HG02840 (cell line): Measurements from ENCODE around the gene OR11L1.

Source experiments
- ATAC-seq: cut with Tn5 transposase; IDR thresholded peaks from one replicate; pipeline ENCODE4 v1.9.1; 2021; ENCODE audit warnings: mild to moderate bottlenecking, moderate library complexity, moderate number of reproducible peaks; ENCODE audit not compliant: unreplicated experiment, low FRiP score

Gene OR11L1, protein sequence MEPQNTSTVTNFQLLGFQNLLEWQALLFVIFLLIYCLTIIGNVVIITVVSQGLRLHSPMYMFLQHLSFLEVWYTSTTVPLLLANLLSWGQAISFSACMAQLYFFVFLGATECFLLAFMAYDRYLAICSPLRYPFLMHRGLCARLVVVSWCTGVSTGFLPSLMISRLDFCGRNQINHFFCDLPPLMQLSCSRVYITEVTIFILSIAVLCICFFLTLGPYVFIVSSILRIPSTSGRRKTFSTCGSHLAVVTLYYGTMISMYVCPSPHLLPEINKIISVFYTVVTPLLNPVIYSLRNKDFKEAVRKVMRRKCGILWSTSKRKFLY

DNA sequence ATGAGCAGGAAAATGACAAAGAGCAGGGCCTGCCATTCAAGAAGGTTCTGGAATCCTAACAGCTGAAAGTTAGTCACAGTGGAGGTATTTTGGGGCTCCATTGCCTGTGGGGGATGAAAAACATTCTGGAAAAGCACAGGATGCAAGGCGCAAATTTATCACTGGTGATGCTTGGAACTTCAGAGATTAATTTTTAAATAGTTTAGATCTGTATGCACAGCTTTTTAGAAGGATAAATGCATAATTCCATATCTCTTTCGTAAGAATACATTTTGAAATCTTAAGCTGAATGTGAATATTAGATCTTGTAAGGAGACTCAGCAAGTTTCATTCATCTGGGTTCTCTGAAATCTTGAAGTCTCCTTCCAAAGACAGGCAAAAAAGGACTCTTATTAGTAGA lies at the start of gene OR11L1:
Gene OR11L1, minus strand, starts transcription at position 101 of the 400 bp plus-strand sequence. Its CDS starts 0 bp downstream, at position 101.
- no peak for ATAC-seq

DNA sequence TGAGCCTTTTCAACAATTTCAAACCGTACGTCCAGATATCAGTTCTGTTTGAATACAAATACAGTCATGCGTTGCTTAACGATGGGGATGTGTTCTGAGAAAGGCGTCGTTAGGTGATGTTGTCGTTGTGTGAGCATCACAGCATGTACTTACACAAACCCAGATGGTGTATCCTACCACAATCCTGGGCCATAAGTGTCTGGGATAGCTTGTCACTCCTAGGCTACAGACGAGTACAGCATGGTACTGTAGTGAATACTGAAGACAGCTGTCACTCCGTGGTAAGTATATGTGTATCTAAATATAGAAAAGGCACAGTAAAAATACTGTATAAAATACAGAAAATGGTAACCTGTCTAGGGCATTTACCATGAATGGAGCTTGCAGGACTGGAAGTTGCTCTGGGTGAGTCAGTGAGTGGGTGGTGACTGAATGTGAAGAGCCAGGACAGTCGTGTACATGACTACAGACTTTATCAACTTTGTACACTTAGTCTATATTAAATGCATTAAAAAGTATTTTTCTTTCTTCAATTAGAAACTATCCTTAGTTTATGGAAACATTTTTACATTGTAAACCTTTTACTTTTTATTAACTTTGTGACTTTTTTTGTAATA lies 43.2 kb upstream of the OR11L1 start:
- ATAC-seq, result no peak

DNA sequence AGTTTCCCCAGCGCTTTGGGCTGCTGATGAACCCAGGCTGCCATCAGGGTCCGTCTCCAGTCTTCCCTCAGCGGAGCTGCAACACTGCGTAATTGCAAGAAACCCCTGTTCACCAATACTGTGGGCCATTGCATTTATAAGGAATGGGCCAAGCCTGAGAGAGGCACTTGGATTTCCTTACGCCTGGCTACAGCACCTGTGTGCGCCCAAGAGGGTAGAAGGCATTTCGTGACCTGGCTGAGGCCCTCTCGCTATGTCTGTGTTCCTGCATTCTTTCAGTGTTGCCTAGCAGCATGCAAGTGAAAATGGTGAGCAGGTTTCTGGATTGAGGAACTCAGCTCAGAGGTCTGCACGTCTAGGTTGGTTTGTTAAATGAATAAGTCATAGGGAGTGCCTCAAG lies 41.6 kb upstream of the OR11L1 start:
- ATAC-seq, result no peak

DNA sequence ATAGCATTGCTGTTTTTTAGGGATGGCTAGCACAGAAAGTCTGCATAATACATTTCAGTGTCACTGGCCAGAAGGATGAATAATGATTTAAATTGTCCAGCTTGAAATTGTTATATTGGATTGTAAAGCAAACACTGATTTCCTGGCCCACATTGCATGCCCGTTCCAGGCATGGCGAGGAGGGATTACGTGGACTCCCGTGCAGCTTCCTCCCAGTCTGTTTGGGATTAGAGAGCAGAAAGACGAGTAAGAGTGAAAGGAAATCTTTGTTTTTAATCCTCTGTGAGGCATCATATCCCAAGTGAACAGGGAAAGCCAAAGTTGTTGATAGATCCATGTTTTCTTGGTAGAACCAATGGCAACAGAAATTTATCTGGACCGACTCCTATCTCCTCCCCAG lies 23.7 kb upstream of the OR11L1 start:
- ATAC-seq, result no peak

DNA sequence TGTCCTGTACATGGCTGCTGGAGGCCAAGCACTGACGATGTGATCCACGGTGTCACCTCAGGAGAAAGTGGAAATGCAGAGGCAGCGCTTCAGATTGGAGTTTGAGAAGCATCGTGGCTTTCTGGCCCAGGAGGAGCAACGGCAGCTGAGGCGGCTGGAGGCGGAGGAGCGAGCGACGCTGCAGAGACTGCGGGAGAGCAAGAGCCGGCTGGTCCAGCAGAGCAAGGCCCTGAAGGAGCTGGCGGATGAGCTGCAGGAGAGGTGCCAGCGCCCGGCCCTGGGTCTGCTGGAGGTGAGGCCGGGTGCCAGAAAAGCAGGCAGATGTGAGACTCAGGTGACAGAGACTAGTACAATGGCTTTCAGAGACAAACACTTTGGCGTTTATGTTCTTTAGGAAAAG lies 22.9 kb upstream of the OR11L1 start:
- no peak for ATAC-seq

DNA sequence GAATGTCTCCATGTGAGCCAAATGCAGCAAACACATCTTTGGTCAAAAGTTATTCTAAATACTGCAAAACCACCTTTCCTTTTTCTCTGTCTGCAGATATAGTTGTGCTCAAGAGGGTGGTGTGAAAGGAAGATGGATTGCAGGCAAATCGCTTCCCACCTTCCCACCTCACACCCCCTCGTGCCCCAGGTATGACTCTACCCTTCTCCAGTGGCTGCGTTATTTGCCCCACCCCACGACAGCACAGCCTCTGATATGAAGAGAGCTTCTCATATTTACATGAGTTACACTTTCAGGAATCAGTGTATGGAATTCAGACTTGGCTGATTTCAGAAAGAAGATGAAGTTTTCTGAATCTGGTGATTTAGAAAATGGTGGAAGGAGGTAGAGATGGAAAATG lies 21.1 kb upstream of the OR11L1 start:
- no peak for ATAC-seq

DNA sequence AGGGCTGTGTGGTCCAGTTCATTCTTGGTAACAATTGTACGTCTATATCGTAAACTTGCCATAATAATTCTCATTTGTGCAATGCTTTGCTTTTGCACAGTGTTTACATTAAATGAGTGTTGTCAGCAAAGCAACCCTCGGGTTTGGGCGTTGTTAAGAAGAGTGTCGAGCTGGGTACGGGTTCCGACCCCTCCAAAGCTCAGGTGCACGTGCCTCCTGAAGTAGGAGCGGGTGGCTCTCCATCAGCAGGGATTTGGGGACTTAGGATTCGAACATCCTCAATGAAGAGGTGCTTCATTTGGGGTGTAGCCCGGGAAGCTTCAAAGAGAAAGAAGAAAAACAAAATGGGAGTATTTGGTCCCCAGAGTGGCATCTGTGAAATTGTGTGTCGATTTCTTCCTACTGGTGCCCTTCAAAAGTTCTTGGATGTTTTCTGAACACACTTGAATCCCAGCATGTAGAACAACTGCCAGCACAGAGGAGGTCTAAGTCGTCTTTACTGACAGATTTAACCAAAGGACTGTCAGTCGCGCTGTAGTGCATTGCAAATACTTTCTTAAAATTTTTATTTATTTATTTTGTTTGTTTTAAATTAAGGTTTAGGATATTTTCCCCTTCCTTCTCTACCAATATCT lies 16.4 kb upstream of the OR11L1 start:
- ATAC-seq, result no peak

DNA sequence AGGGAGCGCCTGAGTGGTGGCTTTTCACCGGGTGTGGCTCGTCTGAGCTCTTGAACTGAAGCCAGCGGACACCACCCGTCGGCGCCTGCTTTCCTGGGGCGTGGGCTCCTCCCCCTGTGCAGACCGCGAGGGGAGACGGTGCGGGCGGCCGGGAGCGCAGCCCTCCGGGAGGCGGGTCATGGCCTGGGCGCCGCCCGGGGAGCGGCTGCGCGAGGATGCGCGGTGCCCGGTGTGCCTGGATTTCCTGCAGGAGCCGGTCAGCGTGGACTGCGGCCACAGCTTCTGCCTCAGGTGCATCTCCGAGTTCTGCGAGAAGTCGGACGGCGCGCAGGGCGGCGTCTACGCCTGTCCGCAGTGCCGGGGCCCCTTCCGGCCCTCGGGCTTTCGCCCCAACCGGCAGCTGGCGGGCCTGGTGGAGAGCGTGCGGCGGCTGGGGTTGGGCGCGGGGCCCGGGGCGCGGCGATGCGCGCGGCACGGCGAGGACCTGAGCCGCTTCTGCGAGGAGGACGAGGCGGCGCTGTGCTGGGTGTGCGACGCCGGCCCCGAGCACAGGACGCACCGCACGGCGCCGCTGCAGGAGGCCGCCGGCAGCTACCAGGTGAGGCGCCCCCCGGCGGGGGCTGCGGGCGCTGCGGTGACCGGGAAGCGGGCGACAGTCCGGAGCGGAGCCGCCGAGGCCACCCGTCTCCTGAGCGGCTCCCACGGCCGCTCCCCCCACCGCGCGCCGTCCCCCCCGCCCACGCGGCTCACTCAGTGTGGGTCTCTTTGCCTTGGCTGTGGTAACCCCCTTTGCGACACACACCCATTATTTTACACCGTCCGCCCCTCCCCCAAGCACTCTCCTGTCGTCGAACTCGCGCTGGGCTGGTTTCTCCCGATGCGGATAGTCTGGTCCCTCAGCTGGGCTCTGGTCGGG lies 15.6 kb upstream of the OR11L1 start, which contains the start of gene TRIM58:
Gene TRIM58, plus strand, starts transcription at position 119 of the 916 bp plus-strand sequence. Its CDS starts 60 bp downstream, at position 179.
- ATAC-seq, result no peak

DNA sequence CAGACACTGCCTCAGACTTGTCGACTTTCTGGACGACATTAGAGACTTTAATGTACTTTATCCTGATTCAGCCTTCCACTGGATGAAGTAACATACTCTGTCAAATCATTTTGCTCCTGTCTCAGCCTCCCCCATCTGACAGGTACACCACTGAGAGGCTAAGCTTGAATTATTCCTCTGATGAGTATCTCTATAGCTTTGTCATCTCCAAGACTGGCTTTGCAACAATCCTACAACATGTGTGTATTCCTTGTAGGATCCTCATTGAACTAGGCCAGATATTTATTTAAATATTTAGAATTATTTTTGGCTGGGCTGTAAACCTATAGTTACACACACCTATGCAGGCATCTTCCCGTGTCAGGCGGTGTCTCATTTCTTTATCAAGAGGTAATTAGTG lies 14.2 kb upstream of the OR11L1 start:
- ATAC-seq, result no peak

DNA sequence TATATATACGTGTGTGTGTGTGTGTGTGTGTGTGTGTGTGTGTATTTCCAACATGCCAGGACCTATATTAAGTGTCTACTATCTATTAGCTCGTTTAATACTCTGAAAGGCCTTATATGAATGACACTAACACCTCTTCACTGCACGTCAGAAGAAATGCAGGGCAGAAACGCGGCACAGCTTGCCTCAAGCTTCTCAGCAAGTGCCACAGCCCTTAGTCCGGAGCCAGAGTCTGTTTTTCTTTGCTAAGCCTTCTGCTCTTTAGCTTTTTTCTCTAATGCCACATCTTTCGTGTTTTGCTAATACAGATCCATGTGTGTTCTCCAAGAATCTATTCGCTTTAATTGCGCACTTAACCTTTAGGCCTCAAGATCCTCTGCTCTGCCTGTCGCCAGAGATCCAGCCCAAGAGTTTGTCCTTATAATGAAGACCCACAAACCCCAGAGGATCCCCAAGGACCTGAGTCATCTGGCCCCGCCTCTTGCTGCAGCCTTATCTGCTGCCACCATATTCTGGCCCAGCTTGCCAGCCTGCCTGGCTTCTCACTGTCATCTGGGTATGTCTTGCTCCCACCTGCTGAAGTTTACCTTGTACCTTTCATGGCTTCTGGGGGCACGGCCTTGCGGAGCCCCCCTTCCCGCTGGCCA lies 13.3 kb upstream of the OR11L1 start:
- ATAC-seq, result no peak

DNA sequence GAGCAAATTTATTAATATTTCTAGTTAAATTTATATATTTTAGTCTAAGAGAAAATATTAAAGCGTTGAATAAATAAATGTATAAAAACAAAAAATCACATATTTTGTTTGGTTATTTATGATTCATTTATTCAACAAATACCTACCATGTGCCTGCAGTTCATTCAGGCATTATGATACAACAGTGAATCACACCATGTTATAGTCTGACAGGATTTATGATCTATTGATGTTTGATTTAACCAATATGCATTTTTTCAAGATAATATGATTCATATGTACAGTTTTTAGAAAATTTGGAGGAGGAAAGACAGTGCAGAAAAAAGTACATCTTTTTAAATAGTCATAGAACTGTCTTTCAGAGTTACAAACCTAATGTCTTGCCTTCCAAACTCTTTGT lies 7.9 kb upstream of the OR11L1 start:
- ATAC-seq, result no peak

DNA sequence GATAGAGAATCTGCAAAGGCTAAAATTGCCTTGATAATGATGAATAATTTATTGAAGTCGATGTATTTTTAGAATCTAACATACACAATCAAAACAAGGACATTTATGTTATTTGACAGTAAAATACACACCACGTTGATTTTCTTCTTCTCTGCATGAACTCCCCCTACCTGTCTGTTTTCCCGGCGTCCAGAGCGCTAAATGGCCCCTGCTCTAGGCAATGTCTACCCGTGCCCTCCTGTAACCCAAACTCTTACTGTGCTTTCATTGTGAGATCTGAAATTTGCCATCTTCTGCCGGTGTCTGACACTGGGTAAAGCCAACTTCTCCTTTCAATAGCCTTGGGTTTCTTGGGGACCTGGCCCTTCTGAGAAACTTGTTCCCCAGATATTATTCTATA lies 6.7 kb upstream of the OR11L1 start:
- no peak for ATAC-seq

DNA sequence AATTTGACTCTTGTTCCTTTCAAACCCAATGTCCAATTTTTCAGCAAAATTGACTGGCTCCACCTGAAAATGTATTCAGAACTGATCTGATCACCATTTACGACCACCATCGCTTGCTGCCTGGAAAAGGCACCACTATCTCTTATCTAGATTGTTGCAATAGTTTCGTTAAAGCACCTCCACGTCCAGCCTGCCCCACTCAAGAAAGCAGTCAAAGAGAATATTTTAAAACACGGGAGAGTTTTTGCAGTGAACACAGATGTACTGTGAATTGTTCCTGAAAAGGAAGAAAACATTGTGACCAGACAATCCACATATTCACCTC lies 4.0 kb upstream of the OR11L1 start:
- no peak for ATAC-seq

DNA sequence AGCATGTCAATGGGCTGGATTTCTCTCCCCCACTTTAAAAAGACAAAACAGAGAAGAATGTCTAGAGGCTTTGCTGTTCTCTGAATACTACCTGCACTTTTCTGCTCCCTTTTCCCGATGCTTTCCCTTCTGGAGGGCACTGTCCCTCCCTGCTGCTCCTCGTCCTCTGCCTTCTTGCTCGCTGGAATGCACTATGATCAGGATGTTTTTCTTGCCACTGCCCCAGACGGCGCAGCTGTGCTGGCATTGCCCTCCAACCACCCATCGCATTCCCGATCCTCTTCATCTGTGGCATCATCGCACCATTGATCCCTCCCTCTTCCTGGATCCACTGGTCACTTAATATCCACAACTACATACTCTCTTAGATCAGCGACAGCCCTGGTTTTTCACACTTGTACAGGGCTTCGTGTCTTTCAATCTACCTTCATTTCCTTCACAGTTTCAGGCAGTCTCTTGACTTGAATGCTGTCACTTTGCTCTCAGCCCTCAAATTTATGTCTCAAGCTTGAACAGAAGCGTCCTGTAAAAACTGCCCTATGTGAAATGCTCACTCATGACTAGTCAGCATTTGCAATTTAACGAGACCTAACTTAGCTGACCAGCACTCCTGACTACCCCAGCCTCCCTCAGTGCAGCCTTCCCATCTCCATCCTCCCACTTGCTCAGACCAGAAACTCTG lies 3.5 kb upstream of the OR11L1 start:
- no peak for ATAC-seq

DNA sequence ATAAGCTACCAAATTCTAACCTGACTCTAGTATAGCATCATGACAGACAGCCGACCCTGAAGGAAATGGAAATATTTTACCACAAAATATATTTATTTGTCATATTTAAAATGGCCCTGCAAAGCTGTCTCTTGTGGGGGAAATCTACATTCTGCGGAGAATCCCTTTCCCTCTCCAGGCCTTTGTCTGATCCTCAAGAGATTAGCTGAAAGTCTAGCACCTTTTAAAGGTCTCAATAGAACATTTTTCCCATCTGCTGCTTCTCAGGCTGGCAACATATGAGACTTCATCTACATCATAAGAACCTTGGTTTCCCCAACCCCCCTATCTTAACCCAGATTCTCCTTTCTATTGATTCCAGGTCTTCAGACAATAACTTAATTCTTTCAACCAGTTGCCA lies 1.7 kb upstream of the OR11L1 start:
- no peak for ATAC-seq

DNA sequence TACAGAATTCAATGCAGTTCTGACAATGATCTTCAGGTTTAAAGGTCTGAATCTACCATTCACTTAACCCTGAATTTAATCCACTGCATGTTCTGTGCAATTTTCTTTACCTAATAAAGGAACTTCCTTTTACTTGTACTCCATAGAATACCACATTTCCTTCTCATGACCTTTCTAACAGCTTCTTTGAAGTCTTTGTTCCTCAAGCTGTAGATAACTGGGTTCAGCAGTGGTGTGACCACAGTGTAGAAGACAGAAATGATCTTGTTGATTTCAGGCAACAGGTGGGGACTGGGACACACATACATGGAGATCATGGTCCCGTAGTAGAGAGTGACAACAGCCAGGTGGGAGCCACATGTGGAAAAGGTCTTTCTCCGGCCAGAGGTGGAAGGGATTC lies 878 bp downstream of the OR11L1 start:
- no peak for ATAC-seq

DNA sequence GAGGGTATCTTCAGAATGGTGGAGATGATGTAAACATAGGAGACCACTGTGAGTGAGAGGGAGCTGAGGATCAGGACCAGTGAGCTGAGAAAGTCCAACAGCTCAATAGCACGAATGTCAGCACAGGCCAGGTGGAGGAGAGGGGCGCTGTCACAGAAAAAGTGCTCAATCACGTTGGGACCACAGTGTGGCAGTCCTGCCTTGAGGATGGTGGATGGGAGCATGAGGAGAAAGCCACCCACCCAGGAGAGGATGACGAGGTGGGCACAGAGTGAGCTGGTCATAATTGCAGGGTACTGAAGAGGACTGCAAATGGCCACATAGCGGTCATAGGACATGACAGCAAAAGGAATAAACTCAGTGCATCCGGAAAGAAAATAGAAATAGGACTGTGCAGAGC lies 8.1 kb downstream of the OR11L1 start:
- no peak for ATAC-seq

DNA sequence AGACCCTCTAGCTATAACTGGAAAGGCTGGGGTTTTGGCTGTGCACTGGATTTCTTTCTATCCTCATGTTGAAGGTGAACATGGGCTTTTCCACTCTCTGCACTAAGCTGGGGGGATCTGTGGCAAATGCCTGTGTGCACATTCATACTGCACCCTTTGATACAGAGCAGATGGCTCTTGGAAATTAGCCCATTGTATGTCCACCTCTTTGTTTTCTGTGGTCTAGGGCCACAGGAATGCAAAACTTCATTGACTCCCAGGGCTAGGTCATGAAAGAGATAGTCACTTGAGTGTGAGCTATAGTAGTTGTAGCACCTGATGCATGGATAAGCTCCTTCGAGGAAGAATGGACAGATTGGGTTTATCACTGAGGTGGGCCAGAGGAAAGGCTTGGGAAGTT lies 12.0 kb downstream of the OR11L1 start:
- no peak for ATAC-seq

DNA sequence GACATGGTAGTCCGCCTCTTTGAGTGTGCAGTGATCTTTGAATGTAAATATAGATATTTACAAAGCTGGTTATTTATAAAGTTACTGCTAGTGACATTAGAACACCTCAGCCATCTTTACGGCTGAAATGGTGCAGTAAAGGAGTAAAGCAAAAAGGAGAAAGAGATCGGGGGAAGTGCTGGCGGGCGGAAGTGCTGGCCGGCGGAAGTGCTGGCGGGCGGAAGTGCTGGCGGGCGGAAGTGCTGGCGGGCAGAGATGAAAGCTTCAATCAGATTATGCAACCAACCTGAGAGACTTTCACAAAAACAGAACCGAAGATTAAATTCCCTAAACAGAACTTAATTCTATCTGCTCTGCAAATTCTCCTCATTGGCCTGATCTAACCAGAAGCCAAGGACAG lies 16.3 kb downstream of the OR11L1 start:
- ATAC-seq, result no peak

DNA sequence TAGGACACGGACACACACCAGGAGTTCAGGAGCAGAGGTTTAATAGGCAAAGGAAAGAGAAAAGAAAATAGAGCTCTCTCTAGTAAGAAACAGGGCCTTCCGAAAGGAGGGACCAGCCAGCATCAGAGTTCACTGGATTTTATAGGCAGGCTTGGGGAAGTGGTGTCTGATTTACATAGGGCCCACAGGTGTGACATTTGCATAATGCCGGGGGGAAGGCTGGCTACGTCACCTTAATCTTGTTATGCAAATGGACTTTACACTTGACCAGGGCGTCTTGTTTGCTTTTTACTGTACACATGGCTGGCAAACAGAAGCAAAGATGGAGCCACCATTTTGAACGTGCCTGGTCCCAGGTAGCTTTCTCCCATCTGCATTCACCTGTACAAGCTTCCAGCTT lies 17.7 kb downstream of the OR11L1 start, which contains the start of gene OR14A16:
Gene OR14A16, minus strand, starts transcription at position 97 of the 400 bp plus-strand sequence. CDS start 8,390 bp downstream, outside the sequence.
- no peak for ATAC-seq
